Ovary (tissue), 9 donors: Measurements from ENCODE around the gene PLBD2. TPM values are rescaled to one million over a fixed set of nuclear protein-coding genes. Genes with fewer than 3 reads are reported as not detected.
A peak's percentile ranks its signal among the peaks of the same experiment; 100 is the strongest.

Source experiments
- DNase-seq, 5 donors: peaks; one replicate each; pipeline ENCODE4 v3.0.0-alpha.2; 2019 to 2020
- H3K27ac ChIP-seq, 2 donors: fragments of 200-600 bp; one replicate each; pipeline versions ENCODE4 v1.5.1 to v1.8.0; 2019 to 2022
- H3K27me3 ChIP-seq: fragments of 200-600 bp; one replicate; pipeline ENCODE4 v1.8.0; 2022
- H3K36me3 ChIP-seq: fragments of 200-600 bp; sonication (generic); one replicate; pipeline ENCODE4 v1.5.1; 2019
- H3K4me1 ChIP-seq: one replicate; pipeline ENCODE4 v1.8.1; 2013; ENCODE audit warnings: mild to moderate bottlenecking, moderate library complexity; ENCODE audit not compliant: insufficient read depth
- H3K4me3 ChIP-seq: fragments of 200-600 bp; sonication (generic); one replicate; pipeline ENCODE4 v1.5.1; 2017
- H3K9me3 ChIP-seq, 2 donors: fragments of 200-600 bp in 1 of 2; sonication (generic) in 1 of 2; one replicate each; pipeline versions ENCODE4 v1.5.1 to v1.8.1; 2013 to 2019; ENCODE audit warnings: mild to moderate bottlenecking in 1 of 2, moderate library complexity in 1 of 2
- CTCF ChIP-seq, 3 donors: fragments of 450-650 bp in 2 of 3; fragments of 200-600 bp in 1 of 3; IDR thresholded peaks; one replicate each; pipeline versions ENCODE4 v1.5.1 to v1.8.0; 2016 to 2022; ENCODE audit warnings: antibody characterized with exemption in 3 of 3, mild to moderate bottlenecking in 1 of 3
- EP300 ChIP-seq: sonication (generic); formaldehyde crosslinking; IDR thresholded peaks from one replicate; pipeline ENCODE4 v1.6.1; 2017; ENCODE audit warnings: antibody characterized with exemption
- POLR2A ChIP-seq: fragments of 450-650 bp; IDR thresholded peaks from one replicate; pipeline ENCODE4 v1.6.1; 2017; ENCODE audit warnings: antibody characterized with exemption, mild to moderate bottlenecking, moderate library complexity
- WGBS, 3 donors: extraction: QIAGEN DNeasy Blood & Tissue Kit in 1 of 3; methylation state at CpG; one replicate each; pipeline versions ENCODE4 v1.1.5 to v1.1.7; 2013 to 2017; 5-methylcytosine and 5-hydroxymethylcytosine counted together
- intact Hi-C, 4 donors: fragments of 100-400 bp; cut with DNase I; formaldehyde crosslinking; loops; one replicate each; pipeline versions ENCODE4 v1.11.0 to v1.15.1; 2022 to 2023
- polyA plus RNA-seq, 2 donors: library from polyadenylated mRNA; stranded (reverse); fragments of 200-250 nt in 1 of 2; fragments of 350-450 nt in 1 of 2; fragmentation: Illumina TruSeq in 1 of 2; extraction: RNeasy Lipid Tissue Mini Kit (QIAGEN cat#74804) in 1 of 2; gene quantifications; one replicate each; pipeline ENCODE4 v1.2.3, GENCODE V29; 2013 to 2014
- total RNA-seq, 7 donors: library from RNA; depleted of rRNA in 2 of 7; stranded (reverse); fragments of >200 nt in 2 of 7; fragmentation: NEBNext Ultra II Directional in 3 of 7; extraction: Animal tissue kit (Norgen Biotek cat#: 25700) in 3 of 7; gene quantifications; one replicate each; pipeline versions ENCODE4 v1.1.0 to v1.2.4, GENCODE V29; 2016 to 2023
- donor health status: DM: no; HTN: no; CAD: no; lungs with moderate emphysema.
- donor health status: DM: no; HTN: no; CAD: no.
- donor health status: Bipolar disorder and iron deficiency.
- donor health status: DM: yes; HTN: yes; CAD: no.
- donor health status: DM: no; HTN: no; CAD: no.
- donor health status: DM: yes; HTN: yes; CAD: no.

Gene PLBD2
- total and polyA plus RNA-seq, 9 donors = 31.5 to 135 (median 81.9) TPM

- no peaks in the 10 kb centered on the region for H3K9me3 ChIP-seq
- H3K4me3 ChIP-seq = no peak overlapping the region
- intact Hi-C loops = no loop called here
- no peak for DNase-seq
- TF ChIP-seq POLR2A (no peak), CTCF (IDR thresholded peaks at IDR 0.05) (no peak), EP300 (no peak)
- H3K27me3 ChIP-seq = no peaks in the 10 kb centered on the region
- no peaks in the 10 kb centered on the region for H3K36me3 ChIP-seq
- 88 to 93% (median 93%) methylated on average over 15 of the region's 15 CpGs for WGBS, 3 donors
- no peak overlapping the region for H3K27ac ChIP-seq
- H3K4me1 ChIP-seq = no peaks in the 10 kb centered on the region
These were observed 39.3 kb upstream of the PLBD2 start for GRCh38 chr12:113318900-113319628.

- Histone ChIP-seq H3K4me1 (no peaks in the 10 kb centered on the region), H3K36me3 (no peaks in the 10 kb centered on the region), H3K27ac (no peak overlapping the region), H3K27me3 (no peaks in the 10 kb centered on the region), H3K4me3 (no peak overlapping the region), H3K9me3 (no peaks in the 10 kb centered on the region)
- intact Hi-C loops = no loop called here
- DNase-seq = no peak
- 85 to 89% (median 86%) methylated on average over 12 of the region's 12 CpGs for WGBS, 3 donors
- TF ChIP-seq POLR2A (no peak), CTCF (IDR thresholded peaks at IDR 0.05) (no peak), EP300 (no peak)
These were observed 38.0 kb upstream of the PLBD2 start for GRCh38 chr12:113320401-113320800.

- TF ChIP-seq EP300 (no peak), POLR2A (no peak), CTCF (IDR thresholded peaks at IDR 0.05) (no peak)
- Histone ChIP-seq H3K9me3 (no peaks in the 10 kb centered on the region), H3K4me3 (no peak overlapping the region), H3K27me3 (no peaks in the 10 kb centered on the region), H3K27ac (no peak overlapping the region), H3K36me3 (no peaks in the 10 kb centered on the region), H3K4me1 (peaks cover 3% of the 10 kb centered on the region)
- intact Hi-C loops = no loop called here
- 90 to 93% (median 92%) methylated on average over 2 of the region's 2 CpGs for WGBS, 3 donors
- DNase-seq = no peak
These were observed 36.0 kb upstream of the PLBD2 start for GRCh38 chr12:113322343-113322742.

GRCh38 chr12:113325916-113326315 is 32.5 kb upstream of the PLBD2 start:
- H3K36me3 ChIP-seq = no peaks in the 10 kb centered on the region
- intact Hi-C loops = no loop called here
- DNase-seq = peak in 2 of 5 donors; percentile 52 to 62
- H3K27ac ChIP-seq = peak overlapping the region in 1 of 2 donors; percentile 33
- H3K4me3 ChIP-seq = no peak overlapping the region
- H3K4me1 ChIP-seq = peaks cover 6% of the 10 kb centered on the region
- no peak for TF ChIP-seq CTCF (IDR thresholded peaks at IDR 0.05)
- no peak for TF ChIP-seq EP300
- TF ChIP-seq POLR2A = no peak
- no peaks in the 10 kb centered on the region for H3K27me3 ChIP-seq
- 8 to 14% (median 9%) methylated on average over 3 of the region's 3 CpGs for WGBS, 3 donors
- no peaks in the 10 kb centered on the region for H3K9me3 ChIP-seq
